ENCODE measurements around the gene LONP2. TPM values are rescaled to one million over a fixed set of nuclear protein-coding genes. Genes with fewer than 3 reads are reported as not detected.
A peak's percentile ranks its signal among the peaks of the same experiment; 100 is the strongest.

LONP2 gene
- total and polyA plus RNA-seq, 2 of the 13 experiments (the other 11 are each of a cell fraction or from before 2014, with no cell fraction given) = 39.2 to 63.3 TPM

DNA sequence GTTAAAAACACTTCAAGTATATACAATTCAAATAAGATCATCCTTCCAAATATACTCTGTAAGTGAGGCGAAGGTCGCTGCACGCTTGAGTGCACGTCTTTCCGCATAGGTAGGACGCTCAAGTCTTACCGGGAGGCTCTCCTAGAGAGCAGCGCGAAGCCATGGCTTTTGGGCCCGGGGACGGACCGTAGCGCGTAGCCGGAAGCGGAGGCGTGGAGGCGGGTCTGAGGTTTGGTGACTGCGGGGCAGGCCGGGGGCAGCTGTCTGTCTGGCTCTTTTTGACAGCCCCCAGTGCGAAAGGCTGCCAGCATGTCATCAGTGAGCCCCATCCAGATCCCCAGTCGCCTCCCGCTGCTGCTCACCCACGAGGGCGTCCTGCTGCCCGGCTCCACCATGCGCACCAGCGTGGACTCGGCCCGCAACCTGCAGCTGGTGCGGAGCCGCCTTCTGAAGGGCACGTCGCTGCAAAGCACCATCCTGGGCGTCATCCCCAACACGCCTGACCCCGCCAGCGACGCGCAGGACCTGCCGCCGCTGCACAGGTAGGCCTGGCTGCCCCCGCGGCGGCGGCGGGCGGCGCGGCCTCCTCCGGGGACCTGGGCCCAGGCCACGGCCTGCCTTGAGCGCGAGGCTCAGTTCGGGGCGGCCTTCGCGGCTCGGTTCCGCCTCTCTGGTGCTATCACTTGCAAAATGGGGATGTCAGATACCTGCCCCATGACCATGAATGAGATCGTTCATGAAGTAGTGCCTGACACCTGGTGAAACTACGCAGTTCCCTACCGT is at the start of gene LONP2 (continued):
- peak; percentile 86 for TF ChIP-seq MTF2 (CRISPR knock-in tag; IDR thresholded peaks at IDR 0.05; ENCODE audit: borderline replicate concordance)
- peak; percentile 97 for TF ChIP-seq HOXA3 (CRISPR knock-in tag; IDR thresholded peaks at IDR 0.05)
- TF ChIP-seq, protein P1, sequence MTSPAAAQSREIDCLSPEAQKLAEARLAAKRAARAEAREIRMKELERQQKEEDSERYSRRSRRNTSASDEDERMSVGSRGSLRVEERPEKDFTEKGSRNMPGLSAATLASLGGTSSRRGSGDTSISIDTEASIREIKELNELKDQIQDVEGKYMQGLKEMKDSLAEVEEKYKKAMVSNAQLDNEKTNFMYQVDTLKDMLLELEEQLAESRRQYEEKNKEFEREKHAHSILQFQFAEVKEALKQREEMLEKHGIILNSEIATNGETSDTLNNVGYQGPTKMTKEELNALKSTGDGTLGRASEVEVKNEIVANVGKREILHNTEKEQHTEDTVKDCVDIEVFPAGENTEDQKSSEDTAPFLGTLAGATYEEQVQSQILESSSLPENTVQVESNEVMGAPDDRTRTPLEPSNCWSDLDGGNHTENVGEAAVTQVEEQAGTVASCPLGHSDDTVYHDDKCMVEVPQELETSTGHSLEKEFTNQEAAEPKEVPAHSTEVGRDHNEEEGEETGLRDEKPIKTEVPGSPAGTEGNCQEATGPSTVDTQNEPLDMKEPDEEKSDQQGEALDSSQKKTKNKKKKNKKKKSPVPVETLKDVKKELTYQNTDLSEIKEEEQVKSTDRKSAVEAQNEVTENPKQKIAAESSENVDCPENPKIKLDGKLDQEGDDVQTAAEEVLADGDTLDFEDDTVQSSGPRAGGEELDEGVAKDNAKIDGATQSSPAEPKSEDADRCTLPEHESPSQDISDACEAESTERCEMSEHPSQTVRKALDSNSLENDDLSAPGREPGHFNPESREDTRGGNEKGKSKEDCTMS (CRISPR knock-in tag; conservative IDR thresholded peaks at IDR 0.05) = no peak
- peak; percentile 81 to 87 for TF ChIP-seq POLR2A (IDR thresholded peaks at IDR 0.05; ENCODE audit: insufficient read depth in 1 of 2, low read depth in 2 of 2, low read length in 2 of 2)
- TF ChIP-seq TMF1 (CRISPR knock-in tag; IDR thresholded peaks at IDR 0.05; ENCODE audit: low read depth) = no peak; the same call in 1 of the 2 replicates
- no peak for TF ChIP-seq HDAC6 (IDR thresholded peaks at IDR 0.05; ENCODE audit: low read depth, low read length)
- TF ChIP-seq, protein P2, sequence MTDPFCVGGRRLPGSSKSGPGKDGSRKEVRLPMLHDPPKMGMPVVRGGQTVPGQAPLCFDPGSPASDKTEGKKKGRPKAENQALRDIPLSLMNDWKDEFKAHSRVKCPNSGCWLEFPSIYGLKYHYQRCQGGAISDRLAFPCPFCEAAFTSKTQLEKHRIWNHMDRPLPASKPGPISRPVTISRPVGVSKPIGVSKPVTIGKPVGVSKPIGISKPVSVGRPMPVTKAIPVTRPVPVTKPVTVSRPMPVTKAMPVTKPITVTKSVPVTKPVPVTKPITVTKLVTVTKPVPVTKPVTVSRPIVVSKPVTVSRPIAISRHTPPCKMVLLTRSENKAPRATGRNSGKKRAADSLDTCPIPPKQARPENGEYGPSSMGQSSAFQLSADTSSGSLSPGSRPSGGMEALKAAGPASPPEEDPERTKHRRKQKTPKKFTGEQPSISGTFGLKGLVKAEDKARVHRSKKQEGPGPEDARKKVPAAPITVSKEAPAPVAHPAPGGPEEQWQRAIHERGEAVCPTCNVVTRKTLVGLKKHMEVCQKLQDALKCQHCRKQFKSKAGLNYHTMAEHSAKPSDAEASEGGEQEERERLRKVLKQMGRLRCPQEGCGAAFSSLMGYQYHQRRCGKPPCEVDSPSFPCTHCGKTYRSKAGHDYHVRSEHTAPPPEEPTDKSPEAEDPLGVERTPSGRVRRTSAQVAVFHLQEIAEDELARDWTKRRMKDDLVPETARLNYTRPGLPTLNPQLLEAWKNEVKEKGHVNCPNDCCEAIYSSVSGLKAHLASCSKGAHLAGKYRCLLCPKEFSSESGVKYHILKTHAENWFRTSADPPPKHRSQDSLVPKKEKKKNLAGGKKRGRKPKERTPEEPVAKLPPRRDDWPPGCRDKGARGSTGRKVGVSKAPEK (CRISPR knock-in tag; IDR thresholded peaks at IDR 0.05; ENCODE audit: borderline replicate concordance) = no peak
- TF ChIP-seq KMT2B (CRISPR knock-in tag; IDR thresholded peaks at IDR 0.05) = peak; percentile 100
- peak; percentile 99 for TF ChIP-seq BCL6 (CRISPR knock-in tag; IDR thresholded peaks at IDR 0.05)
- TF ChIP-seq ZNF101 (CRISPR knock-in tag; IDR thresholded peaks at IDR 0.05; ENCODE audit: borderline replicate concordance, low read depth) = no peak
- no peak for TF ChIP-seq SMARCE1 (IDR thresholded peaks at IDR 0.05; ENCODE audit: borderline replicate concordance)
- TF ChIP-seq, protein P3, sequence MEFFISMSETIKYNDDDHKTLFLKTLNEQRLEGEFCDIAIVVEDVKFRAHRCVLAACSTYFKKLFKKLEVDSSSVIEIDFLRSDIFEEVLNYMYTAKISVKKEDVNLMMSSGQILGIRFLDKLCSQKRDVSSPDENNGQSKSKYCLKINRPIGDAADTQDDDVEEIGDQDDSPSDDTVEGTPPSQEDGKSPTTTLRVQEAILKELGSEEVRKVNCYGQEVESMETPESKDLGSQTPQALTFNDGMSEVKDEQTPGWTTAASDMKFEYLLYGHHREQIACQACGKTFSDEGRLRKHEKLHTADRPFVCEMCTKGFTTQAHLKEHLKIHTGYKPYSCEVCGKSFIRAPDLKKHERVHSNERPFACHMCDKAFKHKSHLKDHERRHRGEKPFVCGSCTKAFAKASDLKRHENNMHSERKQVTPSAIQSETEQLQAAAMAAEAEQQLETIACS (CRISPR knock-in tag; IDR thresholded peaks at IDR 0.05) = no peak
- TF ChIP-seq ZNF703 (CRISPR knock-in tag; IDR thresholded peaks at IDR 0.05; ENCODE audit: borderline replicate concordance) = no peak
- 0 out of 2 replicates have a peak, but pooled peaks have one; percentile 38 for TF ChIP-seq BRCA1 (CRISPR knock-in tag; IDR thresholded peaks at IDR 0.05)
- TF ChIP-seq, protein P4, sequence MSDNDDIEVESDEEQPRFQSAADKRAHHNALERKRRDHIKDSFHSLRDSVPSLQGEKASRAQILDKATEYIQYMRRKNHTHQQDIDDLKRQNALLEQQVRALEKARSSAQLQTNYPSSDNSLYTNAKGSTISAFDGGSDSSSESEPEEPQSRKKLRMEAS (IDR thresholded peaks at IDR 0.05) = peak; percentile 82
- TF ChIP-seq, protein P5, sequence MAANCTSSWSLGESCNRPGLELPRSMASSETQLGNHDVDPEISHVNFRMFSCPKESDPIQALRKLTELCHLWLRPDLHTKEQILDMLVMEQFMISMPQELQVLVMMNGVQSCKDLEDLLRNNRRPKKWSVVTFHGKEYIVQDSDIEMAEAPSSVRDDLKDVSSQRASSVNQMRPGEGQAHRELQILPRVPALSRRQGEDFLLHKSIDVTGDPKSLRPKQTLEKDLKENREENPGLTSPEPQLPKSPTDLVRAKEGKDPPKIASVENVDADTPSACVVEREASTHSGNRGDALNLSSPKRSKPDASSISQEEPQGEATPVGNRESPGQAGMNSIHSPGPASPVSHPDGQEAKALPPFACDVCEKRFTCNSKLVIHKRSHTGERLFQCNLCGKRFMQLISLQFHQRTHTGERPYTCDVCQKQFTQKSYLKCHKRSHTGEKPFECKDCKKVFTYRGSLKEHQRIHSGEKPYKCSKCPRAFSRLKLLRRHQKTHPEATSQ (CRISPR knock-in tag; IDR thresholded peaks at IDR 0.05; ENCODE audit: borderline replicate concordance) = peak; percentile 84; the same call in 1 of the 2 replicates
- no peak for TF ChIP-seq MBNL3 (CRISPR knock-in tag; conservative IDR thresholded peaks at IDR 0.05)
- TF ChIP-seq, protein P6, sequence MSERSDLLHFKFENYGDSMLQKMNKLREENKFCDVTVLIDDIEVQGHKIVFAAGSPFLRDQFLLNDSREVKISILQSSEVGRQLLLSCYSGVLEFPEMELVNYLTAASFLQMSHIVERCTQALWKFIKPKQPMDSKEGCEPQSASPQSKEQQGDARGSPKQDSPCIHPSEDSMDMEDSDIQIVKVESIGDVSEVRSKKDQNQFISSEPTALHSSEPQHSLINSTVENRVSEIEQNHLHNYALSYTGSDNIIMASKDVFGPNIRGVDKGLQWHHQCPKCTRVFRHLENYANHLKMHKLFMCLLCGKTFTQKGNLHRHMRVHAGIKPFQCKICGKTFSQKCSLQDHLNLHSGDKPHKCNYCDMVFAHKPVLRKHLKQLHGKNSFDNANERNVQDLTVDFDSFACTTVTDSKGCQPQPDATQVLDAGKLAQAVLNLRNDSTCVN (CRISPR knock-in tag; IDR thresholded peaks at IDR 0.05; ENCODE audit: borderline replicate concordance) = peak; percentile 93; the same call in 1 of the 2 replicates
- TF ChIP-seq EEA1 (CRISPR knock-in tag; IDR thresholded peaks at IDR 0.05; ENCODE audit: borderline replicate concordance) = peak; percentile 83
- TF ChIP-seq RORA (CRISPR knock-in tag; IDR thresholded peaks at IDR 0.05) = no peak
